ENCODE data around the gene GRID1.

GRID1 gene

DNA sequence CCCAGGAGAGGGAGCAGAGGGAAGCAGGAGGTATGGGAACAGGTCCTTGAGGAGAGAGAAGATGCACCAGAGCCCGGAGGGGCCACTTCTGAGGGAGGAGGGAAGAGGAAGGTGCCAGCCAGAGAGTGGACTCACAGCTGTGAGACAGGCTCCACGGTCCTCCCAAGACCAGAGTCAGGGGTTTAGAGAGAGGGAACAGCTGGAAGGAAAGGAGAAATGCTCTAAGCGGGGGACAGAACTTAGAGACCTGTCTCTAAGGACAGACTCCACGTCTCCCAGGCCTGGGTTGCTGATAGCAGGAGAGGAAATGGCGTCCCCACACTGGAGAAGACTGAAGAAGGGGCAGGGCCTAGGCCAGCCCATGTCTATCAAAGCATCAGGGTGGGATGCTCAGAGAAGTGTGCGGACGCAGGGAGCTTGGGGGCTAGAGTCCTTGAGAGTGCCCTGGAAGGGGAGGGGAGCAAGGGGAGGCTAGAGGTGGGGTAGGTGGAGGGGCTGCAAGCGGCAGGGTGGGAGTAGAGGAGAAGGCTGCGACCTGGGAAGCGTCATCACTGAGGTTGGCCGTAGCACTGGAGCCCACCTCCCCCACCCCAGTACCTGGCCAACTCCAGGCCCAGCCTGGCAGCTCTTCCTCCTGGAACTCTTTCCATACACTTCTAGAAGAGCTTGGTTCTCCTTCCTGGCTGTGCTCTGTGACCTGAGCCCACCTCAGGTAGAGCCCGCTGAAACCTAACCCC is 25.6 kb upstream of the GRID1 start:
- Histone ChIP-seq H3K27me3 (ENCODE audit: insufficient read depth, low read length) (no peaks in the 10 kb centered on the region), H3F3A (ENCODE audit: insufficient read depth, low read length) (no peaks in the 10 kb centered on the region), H3K4me3 (ENCODE audit: low read depth, low read length, poor library complexity, severe bottlenecking) (peak overlapping the region; percentile 33), H3K27ac (ENCODE audit: low read depth, low read length, poor library complexity, severe bottlenecking) (no peak overlapping the region), H3K36me3 (ENCODE audit: insufficient read depth, low read length) (no peaks in the 10 kb centered on the region), H2AFZ (ENCODE audit: low read length) (no peak overlapping the region), H3K4me2 (ENCODE audit: low read length) (peak overlapping the region; percentile 50; the same call in 1 of the 2 replicates), H3K9me2 (ENCODE audit: low read depth, low read length) (no peaks in the 10 kb centered on the region), H3K4me1 (ENCODE audit: insufficient read depth, low read length, severe bottlenecking) (peaks cover 45% of the 10 kb centered on the region), H3K9me3 (ENCODE audit: low read length) (no peaks in the 10 kb centered on the region), H3K9ac (ENCODE audit: low read length) (peak overlapping the region; percentile 10; the same call in 1 of the 2 replicates), H3K79me2 (ENCODE audit: insufficient read depth, low read length) (no peaks in the 10 kb centered on the region), H4K20me1 (ENCODE audit: insufficient read depth, low read length) (no peaks in the 10 kb centered on the region)
- TF ChIP-seq EZH2 (IDR thresholded peaks at IDR 0.05; ENCODE audit: borderline replicate concordance, low read length): no peak
- TF ChIP-seq, protein P1, sequence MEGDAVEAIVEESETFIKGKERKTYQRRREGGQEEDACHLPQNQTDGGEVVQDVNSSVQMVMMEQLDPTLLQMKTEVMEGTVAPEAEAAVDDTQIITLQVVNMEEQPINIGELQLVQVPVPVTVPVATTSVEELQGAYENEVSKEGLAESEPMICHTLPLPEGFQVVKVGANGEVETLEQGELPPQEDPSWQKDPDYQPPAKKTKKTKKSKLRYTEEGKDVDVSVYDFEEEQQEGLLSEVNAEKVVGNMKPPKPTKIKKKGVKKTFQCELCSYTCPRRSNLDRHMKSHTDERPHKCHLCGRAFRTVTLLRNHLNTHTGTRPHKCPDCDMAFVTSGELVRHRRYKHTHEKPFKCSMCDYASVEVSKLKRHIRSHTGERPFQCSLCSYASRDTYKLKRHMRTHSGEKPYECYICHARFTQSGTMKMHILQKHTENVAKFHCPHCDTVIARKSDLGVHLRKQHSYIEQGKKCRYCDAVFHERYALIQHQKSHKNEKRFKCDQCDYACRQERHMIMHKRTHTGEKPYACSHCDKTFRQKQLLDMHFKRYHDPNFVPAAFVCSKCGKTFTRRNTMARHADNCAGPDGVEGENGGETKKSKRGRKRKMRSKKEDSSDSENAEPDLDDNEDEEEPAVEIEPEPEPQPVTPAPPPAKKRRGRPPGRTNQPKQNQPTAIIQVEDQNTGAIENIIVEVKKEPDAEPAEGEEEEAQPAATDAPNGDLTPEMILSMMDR (IDR thresholded peaks at IDR 0.05; ENCODE audit: low read length): no peak

DNA sequence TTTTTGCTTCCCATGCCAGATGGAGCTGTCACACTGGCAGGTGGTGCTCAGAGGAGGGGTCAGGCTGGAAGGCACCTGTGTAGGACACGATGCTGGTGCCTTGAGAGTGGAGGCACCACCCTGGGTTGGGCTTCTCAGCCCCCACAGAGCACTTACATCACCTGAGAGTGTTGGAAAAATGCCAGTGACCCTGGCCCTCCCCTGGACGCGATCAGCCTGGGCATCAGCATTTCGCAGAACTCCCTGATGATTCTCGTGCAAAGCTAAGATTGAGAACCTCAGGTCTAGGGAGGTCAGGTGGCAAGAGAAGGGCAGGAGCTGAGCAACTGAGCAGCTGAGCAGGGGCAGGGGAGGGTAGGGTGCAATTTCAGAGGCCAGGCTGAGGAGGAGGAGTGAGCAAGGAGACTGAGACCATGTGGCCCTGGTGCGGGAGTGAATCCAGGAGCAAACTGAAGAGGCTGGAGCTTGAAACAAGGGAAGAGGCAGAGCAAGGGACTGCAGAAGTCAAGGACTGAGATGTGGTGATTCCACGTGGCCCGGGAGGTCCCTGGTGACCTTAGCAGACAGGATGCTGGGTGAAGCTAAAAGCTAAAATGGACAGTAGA is 24.7 kb upstream of the GRID1 start:
- H3K4me1 ChIP-seq (ENCODE audit: insufficient read depth, low read length, severe bottlenecking): peaks cover 45% of the 10 kb centered on the region
- H3K36me3 ChIP-seq (ENCODE audit: insufficient read depth, low read length): no peaks in the 10 kb centered on the region
- H3K4me2 ChIP-seq (ENCODE audit: low read length): peak overlapping the region; percentile 50; the same call in 1 of the 2 replicates
- H3F3A ChIP-seq (ENCODE audit: insufficient read depth, low read length): no peaks in the 10 kb centered on the region
- H3K9me2 ChIP-seq (ENCODE audit: low read depth, low read length): no peaks in the 10 kb centered on the region
- no peaks in the 10 kb centered on the region for H3K9me3 ChIP-seq (ENCODE audit: low read length)
- no peak overlapping the region; the same call in 1 of the 2 replicates for H3K9ac ChIP-seq (ENCODE audit: low read length)
- no peak overlapping the region for H3K27ac ChIP-seq (ENCODE audit: low read depth, low read length, poor library complexity, severe bottlenecking)
- no peaks in the 10 kb centered on the region for H4K20me1 ChIP-seq (ENCODE audit: insufficient read depth, low read length)
- H3K27me3 ChIP-seq (ENCODE audit: insufficient read depth, low read length): no peaks in the 10 kb centered on the region
- no peak overlapping the region for H2AFZ ChIP-seq (ENCODE audit: low read length)
- no peaks in the 10 kb centered on the region for H3K79me2 ChIP-seq (ENCODE audit: insufficient read depth, low read length)
- TF ChIP-seq EZH2 (IDR thresholded peaks at IDR 0.05; ENCODE audit: borderline replicate concordance, low read length): no peak
- TF ChIP-seq, protein P1 (IDR thresholded peaks at IDR 0.05; ENCODE audit: low read length): no peak
- H3K4me3 ChIP-seq (ENCODE audit: low read depth, low read length, poor library complexity, severe bottlenecking): peak overlapping the region; percentile 15

DNA sequence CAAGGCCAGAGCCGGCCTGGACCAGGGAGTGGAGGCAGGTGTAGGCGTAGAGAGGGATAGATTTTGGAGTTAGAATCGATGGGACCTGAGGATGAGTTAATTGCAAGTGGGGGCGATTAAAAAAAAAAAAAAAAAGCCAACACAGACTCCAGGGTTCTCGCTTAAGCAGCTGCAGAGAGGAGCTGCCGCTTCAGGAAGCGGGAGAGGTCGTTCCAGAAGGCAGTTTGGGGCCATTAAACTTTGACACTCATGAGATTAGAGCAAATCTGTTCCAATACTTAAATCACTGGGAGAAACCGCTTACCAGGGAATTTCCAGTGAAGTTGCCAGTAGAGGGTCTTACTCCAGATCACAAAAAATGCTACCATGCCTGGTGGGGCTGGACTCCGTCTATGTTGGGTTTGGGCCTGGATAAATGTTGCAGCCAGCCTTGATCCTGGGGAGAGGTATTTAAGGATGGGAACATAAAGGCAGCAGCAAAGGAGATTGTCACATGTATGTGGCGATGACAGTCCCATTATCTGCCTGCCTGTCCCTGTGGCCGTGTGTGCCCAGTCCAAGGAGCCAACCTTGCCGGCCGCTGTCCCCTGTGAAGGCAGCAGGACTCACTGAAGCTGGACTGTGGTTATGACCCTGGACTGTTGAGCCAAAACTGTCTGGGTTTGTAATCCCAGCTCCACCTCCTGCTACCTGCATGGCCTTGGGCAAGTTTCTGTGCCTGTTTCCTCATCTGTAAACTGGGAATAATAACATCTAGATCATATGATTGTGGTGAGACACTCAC is 23.9 kb upstream of the GRID1 start:
- no peak overlapping the region; the same call in 1 of the 2 replicates for H3K4me2 ChIP-seq (ENCODE audit: low read length)
- TF ChIP-seq, protein P1 (IDR thresholded peaks at IDR 0.05; ENCODE audit: low read length): no peak
- no peak for TF ChIP-seq EZH2 (IDR thresholded peaks at IDR 0.05; ENCODE audit: borderline replicate concordance, low read length)
- H3K4me3 ChIP-seq (ENCODE audit: low read depth, low read length, poor library complexity, severe bottlenecking): no peak overlapping the region
- H3K27ac ChIP-seq (ENCODE audit: low read depth, low read length, poor library complexity, severe bottlenecking): no peak overlapping the region
- no peak overlapping the region for H3K9ac ChIP-seq (ENCODE audit: low read length)
- H4K20me1 ChIP-seq (ENCODE audit: insufficient read depth, low read length): no peaks in the 10 kb centered on the region
- no peaks in the 10 kb centered on the region for H3K9me2 ChIP-seq (ENCODE audit: low read depth, low read length)
- no peaks in the 10 kb centered on the region for H3K36me3 ChIP-seq (ENCODE audit: insufficient read depth, low read length)
- H3K27me3 ChIP-seq (ENCODE audit: insufficient read depth, low read length): no peaks in the 10 kb centered on the region
- H2AFZ ChIP-seq (ENCODE audit: low read length): no peak overlapping the region
- peaks cover 45% of the 10 kb centered on the region for H3K4me1 ChIP-seq (ENCODE audit: insufficient read depth, low read length, severe bottlenecking)
- H3K9me3 ChIP-seq (ENCODE audit: low read length): no peaks in the 10 kb centered on the region
- no peaks in the 10 kb centered on the region for H3F3A ChIP-seq (ENCODE audit: insufficient read depth, low read length)
- H3K79me2 ChIP-seq (ENCODE audit: insufficient read depth, low read length): no peaks in the 10 kb centered on the region
